A673 (cell line): ENCODE measurements around the gene ZC3H11A. TPM values are rescaled to one million over a fixed set of nuclear protein-coding genes. Genes with fewer than 3 reads are reported as not detected.
A peak's percentile ranks its signal among the peaks of the same experiment; 100 is the strongest.
"Not testable (repeated sequence)": the region's sequence is repeated elsewhere in the genome, so short reads cannot be mapped to it uniquely, and the experiment has no call there.

Source experiments
- BruUV-seq: library from RNA; stranded (reverse); fragments of 400-500 nt; replicated peaks from 2 replicates; lab custom pipeline; 2021; lab: Mats Ljungman, UMichigan
- CTCF ChIA-PET: fragments of 300-600 bp; sonication (Branson Sonifier 250); formaldehyde crosslinking; loops from one replicate; lab custom pipeline; 2022; ENCODE audit warnings: antibody characterized with exemption; lab: Charles Lee
- POLR2A ChIA-PET: fragments of 300-600 bp; sonication (Branson Sonifier 250); formaldehyde crosslinking; loops from one replicate; lab custom pipeline; 2022; ENCODE audit warnings: antibody characterized with exemption; ENCODE audit not compliant: low non-redundant PET; lab: Charles Lee
- DNase-seq: peaks from one replicate; pipeline ENCODE4 v3.0.0-alpha.2; 2015; ENCODE audit warnings: low spot score
- H3K27ac ChIP-seq: fragments of 200-600 bp; sonication (generic); 2 replicates; pipeline ENCODE4 v1.5.1; 2016; ENCODE audit warnings: mixed run types, low read depth, mild to moderate bottlenecking, mixed read lengths, antibody characterized with exemption, low read length; ENCODE audit not compliant: poor library complexity, severe bottlenecking
- H3K27me3 ChIP-seq: fragments of 200-600 bp; sonication (generic); replicated peaks from 2 replicates; pipeline ENCODE4 v1.6.1; 2017; ENCODE audit warnings: mixed run types, low read depth, mild to moderate bottlenecking, mixed read lengths, antibody characterized with exemption, low read length; ENCODE audit not compliant: insufficient read depth, poor library complexity
- H3K36me3 ChIP-seq: fragments of 200-600 bp; sonication (generic); 2 replicates; pipeline ENCODE4 v1.6.1; 2016; ENCODE audit warnings: mixed run types, mild to moderate bottlenecking, mixed read lengths, antibody characterized with exemption, low read length; ENCODE audit not compliant: insufficient read depth, poor library complexity, severe bottlenecking
- H3K4me1 ChIP-seq: fragments of 200-600 bp; sonication (generic); 2 replicates; pipeline ENCODE4 v1.6.1; 2017; ENCODE audit warnings: mixed run types, mild to moderate bottlenecking, mixed read lengths, antibody characterized with exemption, low read length; ENCODE audit not compliant: insufficient read depth, poor library complexity, severe bottlenecking
- H3K4me3 ChIP-seq: fragments of 200-600 bp; sonication (generic); 2 replicates; pipeline ENCODE4 v1.5.1; 2016; ENCODE audit warnings: low read depth, mixed run types, mild to moderate bottlenecking, mixed read lengths, low read length; ENCODE audit not compliant: poor library complexity, severe bottlenecking
- H3K9me3 ChIP-seq: fragments of 200-600 bp; sonication (generic); 2 replicates; pipeline ENCODE4 v1.6.1; 2016; ENCODE audit warnings: mixed run types, low read depth, mild to moderate bottlenecking, mixed read lengths, antibody characterized with exemption, low read length; ENCODE audit not compliant: poor library complexity, severe bottlenecking
- CTCF ChIP-seq: fragments of 300-800, 200-600 bp; sonication (generic); conservative IDR thresholded peaks from 2 replicates; pipeline ENCODE4 v1.5.1; 2017; ENCODE audit warnings: low read depth, mild to moderate bottlenecking, antibody characterized with exemption, low read length, moderate library complexity, mixed read lengths
- EZH2 ChIP-seq: fragments of 200-600 bp; sonication (generic); IDR thresholded peaks from 2 replicates; pipeline ENCODE4 v1.6.1; 2017; ENCODE audit warnings: borderline replicate concordance, low read depth, mild to moderate bottlenecking, mixed read lengths, antibody characterized with exemption, low read length; ENCODE audit not compliant: poor library complexity, severe bottlenecking
- intact Hi-C: fragments of 100-400 bp; cut with micrococcal nuclease; formaldehyde crosslinking; loops from one replicate; pipeline ENCODE4 v1.10.0; 2022; ENCODE audit not compliant: unreplicated experiment
- total RNA-seq: library from RNA; stranded (reverse); gene quantifications from 2 replicates; pipeline ENCODE4 v1.2.3, GENCODE V29; 2021

ZC3H11A gene
- total RNA-seq, 1 experiment from 2014 or later = 95.3 TPM

- peaks cover 87% of the 10 kb centered on the region for H3K36me3 ChIP-seq
- BruUV-seq = no TSS peak
- ChIA-PET CTCF (no interaction called here), POLR2A (no interaction called here)
- intact Hi-C loops = no loop called here
- no peak overlapping the region for H3K4me3 ChIP-seq
- no peak for DNase-seq
- H3K4me1 ChIP-seq = no peaks in the 10 kb centered on the region
- H3K9me3 ChIP-seq = no peaks in the 10 kb centered on the region
- TF ChIP-seq EZH2 (no peak), CTCF (no peak)
- no peaks in the 10 kb centered on the region for H3K27me3 ChIP-seq
- H3K27ac ChIP-seq = no peak overlapping the region
Measured at GRCh38 chr1:203828002-203828401, 32.6 kb downstream of the ZC3H11A start.

DNA sequence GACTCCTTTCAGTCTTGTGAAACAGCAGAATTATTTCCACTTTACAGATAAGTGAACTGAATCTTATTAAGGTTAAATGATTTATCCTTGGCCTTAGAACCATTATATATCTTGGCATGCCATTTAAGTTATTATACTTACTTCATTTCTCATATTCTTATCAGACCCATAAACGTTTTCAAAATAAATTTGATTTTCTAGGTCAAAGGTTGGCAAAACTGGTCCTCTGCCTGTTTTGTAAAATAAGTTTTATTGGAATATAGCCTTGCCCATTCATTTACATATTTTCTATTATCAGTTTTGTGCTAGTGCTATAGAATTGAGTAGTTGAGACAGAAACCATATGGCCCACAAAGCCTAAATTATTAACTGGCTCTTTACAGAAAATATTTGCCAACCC lies 33.1 kb downstream of the ZC3H11A start:
- ChIA-PET POLR2A (interaction anchor here (0.6 kb wide), 1 partner anchor 47 kb away, joined by 3 read pairs; no protein-coding TSS in a partner anchor), CTCF (interaction anchor here (0.6 kb wide), 1 partner anchor 207 kb away, joined by 5 read pairs; no protein-coding TSS in a partner anchor)
- no peak for DNase-seq
- no peak for TF ChIP-seq EZH2
- TF ChIP-seq CTCF = no peak
- no peak overlapping the region for H3K27ac ChIP-seq
- H3K27me3 ChIP-seq = no peaks in the 10 kb centered on the region
- no TSS peak for BruUV-seq
- no peak overlapping the region for H3K4me3 ChIP-seq
- peaks cover 85% of the 10 kb centered on the region for H3K36me3 ChIP-seq
- intact Hi-C loops = no loop called here
- H3K4me1 ChIP-seq = no peaks in the 10 kb centered on the region
- no peaks in the 10 kb centered on the region for H3K9me3 ChIP-seq

- POLR2A ChIA-PET = interaction anchor here (0.6 kb wide), 1 partner anchor 46 kb away, joined by 3 read pairs; no protein-coding TSS in a partner anchor
- BruUV-seq, DNase-seq, H3K27ac ChIP-seq, H3K4me1 ChIP-seq, CTCF ChIA-PET, intact Hi-C loops, H3K4me3 ChIP-seq, H3K27me3 ChIP-seq, H3K9me3 ChIP-seq: not testable (repeated sequence)
- peaks cover 87% of the 10 kb centered on the region for H3K36me3 ChIP-seq
Measured at GRCh38 chr1:203829247-203829646, 33.8 kb downstream of the ZC3H11A start.

DNA sequence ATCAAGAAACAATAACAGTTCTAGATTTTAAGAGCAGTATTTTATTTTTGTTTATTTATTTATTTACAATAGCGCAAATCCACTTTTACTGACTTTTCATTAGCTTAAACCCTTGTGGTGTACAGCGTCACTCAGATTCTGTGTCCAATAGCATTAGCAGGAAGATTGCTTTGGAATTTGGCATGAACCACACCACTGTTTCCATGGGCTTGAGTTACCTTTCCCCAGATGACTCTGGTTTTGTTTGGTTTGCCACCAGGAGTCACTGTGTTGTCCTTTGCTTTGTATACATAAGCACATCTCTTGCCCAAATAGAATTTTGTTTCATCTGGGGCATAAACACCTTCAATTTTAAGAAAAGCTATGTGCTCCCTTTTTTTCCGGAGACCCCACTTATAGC lies 40.1 kb downstream of the ZC3H11A start:
- ChIA-PET POLR2A (no interaction called here), CTCF (no interaction called here)
- H3K27me3 ChIP-seq = no peaks in the 10 kb centered on the region
- DNase-seq = no peak
- no peak overlapping the region for H3K27ac ChIP-seq
- H3K36me3 ChIP-seq = peaks cover 96% of the 10 kb centered on the region
- intact Hi-C loops = no loop called here
- H3K4me3 ChIP-seq = no peak overlapping the region
- no peaks in the 10 kb centered on the region for H3K9me3 ChIP-seq
- no TSS peak for BruUV-seq
- peaks cover 8% of the 10 kb centered on the region for H3K4me1 ChIP-seq
- TF ChIP-seq EZH2 (no peak), CTCF (0 out of 2 replicates have a peak, but pooled peaks have one; percentile 26)
